Measurements from ENCODE around the gene CNIH1.
"Not testable (repeated sequence)": the region's sequence is repeated elsewhere in the genome, so short reads cannot be mapped to it uniquely, and the experiment has no call there.

Gene CNIH1

DNA sequence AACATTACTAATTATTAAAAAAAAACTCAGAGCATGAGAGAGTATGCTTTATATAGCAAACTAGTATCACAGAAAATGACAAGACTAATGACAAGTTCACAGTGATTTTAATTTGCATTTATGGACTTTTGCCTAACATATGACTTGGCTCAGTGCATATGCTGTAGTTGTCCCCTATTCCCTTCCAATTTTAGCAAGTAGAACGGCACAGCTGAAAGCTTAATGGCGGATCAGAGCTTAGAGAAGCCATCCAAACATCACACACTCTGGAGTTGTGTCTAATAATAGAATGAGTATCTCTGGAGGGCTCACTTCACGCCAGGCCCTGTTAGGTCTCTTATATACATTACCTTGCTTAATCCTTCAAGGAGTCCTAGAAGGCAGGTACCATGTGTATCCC, 13.3 kb downstream of the CNIH1 start:
- DNase-seq (ENCODE audit: low spot score): no peak

- no peak for DNase-seq (ENCODE audit: low spot score)
These were observed 15.5 kb downstream of the CNIH1 start for GRCh38 chr14:54425537-54426274.

- DNase-seq (ENCODE audit: low spot score): no peak
These were observed 16.1 kb downstream of the CNIH1 start for GRCh38 chr14:54425068-54425467.

DNA sequence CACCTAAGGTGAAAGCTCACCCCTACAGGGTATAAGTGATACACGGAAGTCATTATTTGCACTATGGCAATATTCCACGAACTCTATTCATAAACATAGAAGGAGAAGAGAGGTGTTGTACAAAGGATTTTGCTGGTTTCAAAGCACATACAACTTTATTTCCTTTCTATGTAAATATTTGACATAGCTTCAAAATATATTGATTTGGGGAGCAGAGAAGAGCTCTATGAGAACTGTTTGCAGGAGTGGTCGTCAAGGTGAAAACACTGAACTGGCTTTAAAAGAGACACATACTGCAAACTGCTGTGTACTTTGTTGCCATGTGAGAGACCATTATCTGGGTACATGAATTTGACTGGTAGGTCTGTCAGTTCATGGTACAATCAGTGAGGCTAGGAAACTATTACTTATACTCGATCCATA, 16.7 kb downstream of the CNIH1 start:
- DNase-seq (ENCODE audit: low spot score): no peak

DNA sequence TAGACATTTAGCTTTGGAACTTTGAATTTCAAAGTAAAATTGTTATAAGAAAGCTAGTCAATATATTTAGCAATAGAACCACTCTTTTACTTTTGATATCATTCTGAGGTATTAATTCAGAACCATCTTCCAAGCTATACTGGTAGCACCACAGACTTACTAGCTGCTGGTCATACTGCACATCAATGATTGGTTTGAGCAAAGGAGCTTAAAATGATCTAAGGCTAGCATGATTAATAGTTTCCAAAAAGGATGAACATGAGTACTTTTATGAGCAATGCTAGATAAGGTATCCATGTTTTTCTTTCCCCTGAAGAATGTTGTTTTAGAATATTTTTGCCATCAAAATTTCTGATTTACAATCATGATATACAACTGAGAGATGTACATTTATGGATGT, 17.2 kb downstream of the CNIH1 start:
- DNase-seq (ENCODE audit: low spot score): no peak

- DNase-seq (ENCODE audit: low spot score): peak; percentile 19
These were observed 20.6 kb downstream of the CNIH1 start for GRCh38 chr14:54420478-54421142.

GRCh38 chr14:54411371-54411770, 29.8 kb downstream of the CNIH1 start:
- DNase-seq (ENCODE audit: low spot score): no peak

GRCh38 chr14:54410215-54410614, 31.0 kb downstream of the CNIH1 start:
- DNase-seq (ENCODE audit: low spot score): no peak

- DNase-seq (ENCODE audit: low spot score): not testable (repeated sequence)
These were observed 37.7 kb downstream of the CNIH1 start for GRCh38 chr14:54403401-54404005.

GRCh38 chr14:54399560-54399959, 41.6 kb downstream of the CNIH1 start:
- DNase-seq (ENCODE audit: low spot score): no peak

DNA sequence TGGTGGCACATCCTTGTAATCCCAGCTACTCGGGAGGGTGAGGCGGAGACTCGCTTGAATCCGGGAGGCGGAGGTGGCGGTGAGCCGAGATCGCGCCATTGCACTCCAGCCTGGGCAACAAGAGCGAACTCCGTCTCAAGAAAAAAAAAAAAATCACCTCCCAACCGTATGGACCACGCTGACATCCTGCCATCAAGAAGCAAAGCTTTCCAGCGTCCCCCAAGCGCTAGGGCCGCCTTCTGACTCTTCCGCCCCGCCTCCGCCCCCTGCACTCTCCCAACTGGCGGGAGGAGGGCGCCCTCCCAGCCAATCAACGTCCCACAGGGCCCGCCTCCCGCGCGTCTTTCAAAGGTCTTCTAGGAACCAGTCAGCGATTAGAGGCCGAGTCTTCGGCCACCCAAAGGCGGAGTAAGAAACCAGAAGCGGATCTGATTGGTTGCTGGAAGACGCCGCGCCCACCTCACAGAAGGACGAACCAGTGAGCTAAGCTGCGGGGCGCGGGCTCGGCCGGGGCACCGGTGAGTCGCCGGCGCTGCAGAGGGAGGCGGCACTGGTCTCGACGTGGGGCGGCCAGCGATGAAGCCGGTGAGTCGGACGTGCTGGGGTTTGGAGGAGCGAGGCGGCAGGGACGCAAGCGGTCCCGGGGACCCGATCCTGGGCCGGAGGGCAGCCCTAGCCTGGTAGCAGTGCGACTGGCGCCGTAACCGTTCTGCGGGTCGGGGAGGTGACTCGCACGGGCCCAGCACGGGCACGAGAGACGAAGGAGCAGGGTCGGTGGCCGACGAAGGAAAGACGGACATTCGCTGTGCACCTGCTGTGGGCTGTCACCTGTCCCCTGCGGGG, 44.5 kb downstream of the CNIH1 start, which contains the start of gene CDKN3:
CDKN3 (plus strand) TSS at position 515 of the 843 bp plus-strand sequence; CDS start at position 577, 62 bp downstream.
- DNase-seq (ENCODE audit: low spot score): peak; percentile 96

DNA sequence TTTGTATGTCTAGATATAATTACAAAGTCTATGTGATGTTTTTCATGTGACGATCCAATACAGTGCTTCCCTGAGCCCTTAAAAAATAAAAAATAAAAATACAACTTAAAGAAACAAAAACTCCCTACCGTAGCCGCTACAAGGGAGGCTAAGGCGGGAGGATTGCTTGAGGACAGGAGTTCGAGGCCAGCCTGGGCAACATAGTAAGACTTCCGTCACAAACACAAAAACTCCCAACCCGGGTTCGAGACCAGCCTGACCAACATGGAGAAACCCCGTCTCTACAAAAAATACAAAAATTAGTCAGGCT, 45.0 kb downstream of the CNIH1 start:
- no peak for DNase-seq (ENCODE audit: low spot score)

- DNase-seq (ENCODE audit: low spot score): no peak
These were observed 45.5 kb downstream of the CNIH1 start for GRCh38 chr14:54395716-54396115.

GRCh38 chr14:54395284-54395683, 45.9 kb downstream of the CNIH1 start:
- no peak for DNase-seq (ENCODE audit: low spot score)

GRCh38 chr14:54394596-54394995, 46.6 kb downstream of the CNIH1 start:
- DNase-seq (ENCODE audit: low spot score): no peak

- DNase-seq (ENCODE audit: low spot score): not testable (repeated sequence)
These were observed 47.9 kb downstream of the CNIH1 start for GRCh38 chr14:54392986-54393884.

DNA sequence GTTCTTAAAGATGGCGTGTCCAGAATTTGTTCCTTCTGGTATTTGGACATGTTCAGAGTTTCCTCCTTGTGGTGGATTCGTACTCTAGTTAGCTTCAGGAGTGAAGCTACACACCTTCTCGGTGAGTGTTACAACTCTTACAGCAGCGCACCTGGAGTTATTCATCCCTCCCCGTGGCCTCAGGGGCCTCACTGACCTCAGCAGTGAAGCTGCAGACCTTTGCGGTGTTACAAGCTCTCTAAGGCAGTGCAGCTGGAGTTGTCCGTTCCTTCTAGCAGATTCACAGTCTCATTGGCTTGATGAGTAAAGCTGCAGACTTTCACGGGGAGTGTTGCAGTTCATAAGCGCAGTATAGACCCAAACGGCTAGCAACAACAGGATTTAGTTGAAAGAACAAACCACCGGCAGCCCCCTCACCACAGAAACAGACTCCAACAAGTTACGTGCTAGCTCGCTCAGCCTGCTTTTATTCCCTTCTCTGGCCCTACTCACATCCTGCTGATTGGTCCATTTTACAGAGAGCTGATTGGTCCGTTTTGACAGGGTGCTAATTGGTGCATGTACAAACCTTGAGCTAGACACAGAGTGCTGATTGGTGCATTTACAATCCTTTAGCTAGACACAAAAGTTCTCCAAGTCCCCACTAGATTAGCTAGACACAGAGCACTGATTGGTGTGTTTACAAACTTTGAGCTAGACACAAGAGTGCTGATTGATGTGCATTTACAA, 48.9 kb downstream of the CNIH1 start:
- no peak for DNase-seq (ENCODE audit: low spot score)

DNA sequence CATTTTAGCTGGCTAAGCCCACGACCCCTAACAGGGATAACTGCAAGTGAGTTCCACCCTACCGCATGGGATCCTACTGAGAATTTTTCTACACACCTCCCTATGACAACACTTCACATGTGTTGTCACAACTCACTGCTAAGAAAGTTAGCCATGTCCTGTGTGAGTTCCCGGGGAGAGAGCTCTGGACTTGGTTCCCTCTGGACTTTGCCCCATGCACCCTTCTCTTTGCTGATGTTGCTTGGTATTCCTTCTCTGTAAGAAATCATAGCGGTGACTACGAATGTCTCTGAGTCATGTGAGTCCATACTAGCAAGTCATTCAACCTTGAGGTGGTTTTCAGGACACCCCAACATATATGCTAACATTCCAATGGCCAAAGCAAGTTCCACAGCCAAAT, 53.8 kb downstream of the CNIH1 start:
- DNase-seq (ENCODE audit: low spot score): no peak

DNA sequence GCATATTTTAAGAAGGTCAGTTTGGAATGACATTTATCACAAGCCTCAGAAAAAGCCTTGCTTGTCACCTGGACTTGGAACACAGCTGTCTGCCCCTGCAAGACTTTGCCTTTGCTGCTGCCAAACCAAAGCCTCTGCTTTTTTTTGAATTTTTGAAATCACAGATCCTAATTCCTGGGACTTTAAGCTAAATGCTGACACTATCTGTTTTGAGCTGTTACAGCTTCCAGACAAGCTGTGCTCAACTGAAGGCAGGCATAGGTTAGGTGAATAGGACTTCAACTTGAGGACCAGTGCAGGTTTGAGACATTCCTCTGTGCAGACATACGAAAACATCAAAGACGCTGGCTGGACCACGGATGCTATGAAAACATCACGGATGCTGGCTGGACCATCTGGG, 55.6 kb downstream of the CNIH1 start:
- no peak for DNase-seq (ENCODE audit: low spot score)

GRCh38 chr14:54383835-54384234, 57.3 kb downstream of the CNIH1 start:
- DNase-seq (ENCODE audit: low spot score): no peak

- DNase-seq (ENCODE audit: low spot score): no peak
These were observed 59.4 kb downstream of the CNIH1 start for GRCh38 chr14:54381821-54382220.
